GM20431 (cell line): Measurements from ENCODE around the gene SHROOM2.

ENCODE experiments used
- in situ Hi-C: fragments of 300-500 bp; cut with MseI, MboI; formaldehyde crosslinking; loops from one replicate; pipeline ENCODE4 v1.15.0; 2020; ENCODE audit warnings: low sequenced_read_pairs; ENCODE audit not compliant: unreplicated experiment

Gene SHROOM2

GRCh38 chrX:9988762-9989161 is 202.5 kb downstream of the SHROOM2 start:
- in situ Hi-C loops: no loop called here

GRCh38 chrX:9992061-9992460 is 205.8 kb downstream of the SHROOM2 start:
- in situ Hi-C loops: no loop called here

- in situ Hi-C loops: no loop called here
These were observed 206.5 kb downstream of the SHROOM2 start for GRCh38 chrX:9992724-9993123.

GRCh38 chrX:9995855-9996339 is 209.7 kb downstream of the SHROOM2 start:
- in situ Hi-C loops: no loop called here

GRCh38 chrX:9997041-9997440 is 210.8 kb downstream of the SHROOM2 start:
- in situ Hi-C loops: no loop called here

GRCh38 chrX:9997524-9997923 is 211.3 kb downstream of the SHROOM2 start:
- in situ Hi-C loops: no loop called here
